ENCODE results near the gene AJUBA.
"Not testable (repeated sequence)": the region's sequence is repeated elsewhere in the genome, so short reads cannot be mapped to it uniquely, and the experiment has no call there.

AJUBA gene

DNA sequence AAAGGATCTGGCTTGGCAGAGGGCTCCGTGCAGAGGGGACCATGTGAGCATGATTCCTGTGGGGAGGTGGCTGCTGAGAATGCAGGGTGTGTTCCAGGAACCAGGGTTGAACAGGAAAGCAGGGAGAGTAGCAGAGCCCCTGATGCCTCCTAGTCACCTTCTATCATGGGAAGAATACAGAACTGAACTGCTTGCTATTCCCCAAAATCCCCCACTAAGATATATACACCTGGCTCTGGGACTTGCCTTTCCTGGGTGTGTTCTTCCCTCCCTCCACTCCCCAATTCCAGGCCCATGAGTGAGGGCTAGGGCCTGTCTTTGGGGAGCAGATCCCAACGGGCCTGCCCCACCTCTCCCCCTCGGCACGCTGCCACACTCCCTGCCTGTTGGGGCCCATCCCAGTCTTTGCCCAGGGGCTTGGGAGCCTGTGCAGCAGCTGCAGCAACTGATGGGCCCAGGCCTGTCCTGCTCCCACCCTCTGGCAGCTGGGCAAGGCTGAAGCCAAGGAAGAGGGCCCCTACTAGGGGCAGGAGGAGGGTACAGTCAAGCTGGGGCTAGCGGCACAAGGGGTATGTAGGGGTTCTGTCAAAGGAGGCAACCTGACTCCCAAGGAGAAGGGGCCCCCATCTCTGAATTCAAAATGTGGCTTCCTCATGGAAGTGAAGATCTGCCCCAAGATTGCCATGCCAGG, 3.2 kb downstream of the AJUBA start:
- no peak for FAIRE-seq

- no peak for FAIRE-seq
Measured at GRCh38 chr14:22978487-22978837, 3.9 kb downstream of the AJUBA start.

DNA sequence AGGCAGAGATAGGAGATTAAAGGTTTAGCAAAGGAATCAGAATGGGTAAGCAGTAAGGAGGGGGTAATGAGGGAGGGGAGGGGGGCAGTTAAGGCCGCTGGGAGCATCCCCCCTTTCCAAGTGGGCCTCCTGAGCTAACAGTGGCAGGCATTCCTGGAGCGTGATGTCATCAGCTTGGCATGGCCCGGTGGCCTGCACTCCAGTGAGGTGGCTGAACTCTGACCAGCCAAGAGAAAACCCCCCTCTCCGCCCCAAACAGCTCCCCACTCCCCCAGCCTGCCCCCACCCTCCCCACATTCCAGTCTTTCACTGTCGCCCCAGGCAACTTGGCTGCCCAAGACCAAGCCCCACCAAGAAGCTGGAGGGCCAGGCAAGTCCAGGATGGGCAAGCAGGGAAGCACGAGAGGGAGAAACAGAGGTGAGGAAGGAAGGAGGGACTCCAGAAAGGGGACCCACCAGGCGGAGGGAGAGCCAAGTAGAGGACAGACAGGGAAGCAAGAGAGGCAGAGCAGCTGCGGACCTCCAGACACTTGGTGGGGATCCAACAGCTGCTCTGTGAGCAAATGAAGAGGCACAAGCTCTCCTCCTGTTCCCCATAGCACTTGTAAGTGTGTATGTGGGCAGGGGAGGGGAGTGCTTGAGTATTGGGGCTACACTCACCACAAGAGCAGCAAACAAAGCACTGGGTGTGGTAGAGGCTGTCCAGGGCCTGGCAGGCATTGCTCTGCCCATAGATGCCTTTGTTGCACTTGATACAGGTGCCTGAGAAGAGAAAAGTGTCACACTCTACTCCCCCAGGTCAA, 4.5 kb downstream of the AJUBA start:
- FAIRE-seq = no peak

GRCh38 chr14:22977434-22977683, 5.0 kb downstream of the AJUBA start:
- FAIRE-seq = no peak

DNA sequence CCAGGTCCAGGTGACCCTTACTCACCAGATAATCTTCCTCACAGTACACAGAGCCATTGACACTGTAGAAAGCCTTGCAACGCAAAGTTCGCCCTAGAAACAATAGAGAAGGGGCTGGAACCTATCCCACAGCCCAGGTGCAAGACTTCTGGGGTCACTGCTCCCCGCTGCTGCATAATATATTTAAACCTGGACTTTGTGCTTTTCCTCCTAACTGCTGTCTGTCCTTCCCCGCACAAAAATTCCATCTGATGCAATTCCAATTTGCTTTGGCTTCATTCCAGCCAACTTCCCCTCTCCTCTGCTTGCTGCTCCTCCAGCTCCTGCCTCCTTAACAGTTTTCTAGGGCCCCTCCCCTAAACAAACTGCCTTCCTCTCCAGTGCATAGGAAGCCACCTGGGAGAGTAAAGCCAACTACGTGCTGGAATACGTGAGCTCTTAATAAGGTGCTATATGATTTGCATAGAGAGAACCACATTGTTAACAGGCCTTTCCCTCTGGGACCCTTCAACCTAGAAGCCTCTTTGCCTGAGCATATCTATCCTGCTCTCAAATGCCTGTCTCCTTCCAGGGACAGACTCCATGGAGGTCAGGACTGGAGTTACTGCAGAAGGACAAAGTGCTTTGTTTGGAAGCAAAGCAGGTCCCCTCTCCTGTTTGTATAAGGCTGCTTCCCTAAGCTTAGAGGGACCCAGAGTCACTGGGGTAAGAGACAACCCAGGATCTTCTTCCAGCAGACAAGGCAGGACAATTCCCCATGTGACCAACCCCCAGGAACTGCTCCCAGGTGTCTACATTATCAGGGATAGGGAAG, 5.5 kb downstream of the AJUBA start:
- no peak for FAIRE-seq

DNA sequence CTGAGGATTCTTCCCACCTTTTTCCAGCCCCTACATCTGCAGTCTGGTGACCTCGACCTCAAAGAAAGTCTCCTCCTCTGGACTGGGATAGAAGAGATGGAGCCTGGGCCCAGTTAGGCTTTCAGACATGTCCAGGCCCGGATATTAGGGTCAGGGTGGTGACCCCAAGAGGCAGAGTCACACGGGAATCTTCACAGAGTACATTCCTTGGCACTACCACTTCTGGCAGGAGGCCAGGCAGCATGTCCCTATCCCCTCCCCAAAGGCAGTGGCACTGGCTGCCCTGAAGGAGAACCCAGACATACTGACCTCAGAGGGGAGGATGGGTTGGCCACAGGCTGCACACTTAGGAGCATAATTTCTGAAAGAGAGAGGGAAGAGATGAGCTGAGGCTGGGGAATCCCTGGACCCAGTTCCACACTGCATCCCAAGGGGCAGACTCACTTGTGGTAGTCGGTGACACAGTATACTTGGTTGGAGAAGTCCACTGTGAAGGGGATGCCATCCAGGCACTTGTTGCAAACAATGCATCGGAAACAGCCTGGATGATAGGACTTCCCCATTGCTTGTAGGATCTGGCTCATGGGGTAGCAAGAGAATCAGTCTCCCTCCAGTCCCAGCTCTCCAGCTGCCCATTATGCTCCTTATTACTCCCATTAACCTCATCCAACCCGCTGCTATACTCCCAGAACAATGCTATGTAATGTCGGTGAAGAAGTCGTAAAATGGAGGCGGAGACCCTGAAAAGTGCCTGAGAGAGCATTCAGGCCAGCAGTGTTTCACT, 7.6 kb downstream of the AJUBA start:
- no peak for FAIRE-seq

GRCh38 chr14:22973217-22974032, 8.9 kb downstream of the AJUBA start:
- no peak for FAIRE-seq

GRCh38 chr14:22972313-22972930, 9.9 kb downstream of the AJUBA start:
- no peak for FAIRE-seq

GRCh38 chr14:22971152-22971551, 11.2 kb downstream of the AJUBA start:
- no peak for FAIRE-seq

DNA sequence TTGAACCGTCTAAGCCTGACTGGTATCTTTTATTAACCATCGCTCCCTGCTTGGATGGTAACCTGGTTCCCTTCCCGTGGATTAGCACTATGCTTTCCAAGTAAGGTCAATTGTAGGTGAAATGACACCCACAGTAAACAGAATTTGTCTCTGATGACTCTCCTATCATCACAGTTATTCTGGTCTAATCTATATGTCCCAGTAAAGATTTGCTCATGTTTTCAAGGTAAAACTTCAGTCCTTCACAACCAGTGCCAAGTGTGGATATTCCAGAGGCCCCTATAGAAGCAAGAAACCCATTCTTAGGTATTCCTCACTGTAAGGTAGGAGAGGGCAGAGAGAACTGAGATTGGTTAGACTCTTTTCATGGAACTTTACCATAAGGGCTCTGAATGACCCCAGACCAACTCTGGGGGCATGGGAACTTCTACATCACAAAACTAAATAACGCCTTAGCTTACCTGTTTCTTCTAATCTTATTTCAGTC, 15.5 kb downstream of the AJUBA start:
- FAIRE-seq = no peak

GRCh38 chr14:22965916-22966782, 16.2 kb downstream of the AJUBA start:
- not testable (repeated sequence) for FAIRE-seq

GRCh38 chr14:22962061-22962676, 20.2 kb downstream of the AJUBA start:
- FAIRE-seq = no peak

GRCh38 chr14:22955702-22956569, 26.4 kb downstream of the AJUBA start:
- FAIRE-seq = no peak

- no peak for FAIRE-seq
Measured at GRCh38 chr14:22952418-22952817, 29.9 kb downstream of the AJUBA start.

DNA sequence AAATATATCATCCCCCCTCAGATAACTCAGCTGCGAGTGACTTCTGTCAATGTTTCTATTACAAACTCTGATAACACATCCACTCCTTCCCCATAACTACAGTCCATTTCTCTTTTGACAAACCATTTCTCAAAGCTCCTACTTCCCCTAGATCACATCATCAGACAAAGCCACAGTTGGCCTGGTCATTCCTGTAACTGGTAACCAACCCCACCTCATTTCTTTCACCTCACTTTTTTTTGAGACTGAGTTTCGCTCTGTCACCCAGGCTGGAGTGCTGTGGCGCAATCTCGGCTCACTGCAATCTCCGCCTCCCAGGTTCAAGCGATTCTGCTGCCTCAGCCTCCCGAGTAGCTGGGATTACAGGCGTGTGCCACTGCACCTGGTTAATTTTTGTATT, 30.6 kb downstream of the AJUBA start:
- not testable (repeated sequence) for FAIRE-seq

GRCh38 chr14:22945642-22946041, 36.7 kb downstream of the AJUBA start:
- no peak for FAIRE-seq

DNA sequence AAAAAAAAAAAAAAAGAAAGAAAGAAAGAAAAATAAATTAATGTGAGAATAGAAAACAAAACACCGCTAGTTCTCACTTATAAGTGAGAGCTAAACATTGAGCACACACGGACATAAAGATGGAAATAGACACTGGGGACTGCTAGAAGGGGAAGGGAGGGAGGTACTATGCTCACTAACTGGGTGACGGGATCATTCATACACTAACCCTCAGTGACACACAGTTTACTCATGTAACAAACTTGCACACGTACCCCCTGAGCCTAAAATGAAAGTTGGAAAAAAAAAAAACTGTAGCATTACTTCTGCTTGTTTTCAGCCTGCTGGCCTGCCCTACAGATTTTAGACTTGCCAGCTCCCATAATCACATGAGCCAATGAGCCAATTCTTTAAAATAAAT, 42.7 kb downstream of the AJUBA start:
- no peak for FAIRE-seq

DNA sequence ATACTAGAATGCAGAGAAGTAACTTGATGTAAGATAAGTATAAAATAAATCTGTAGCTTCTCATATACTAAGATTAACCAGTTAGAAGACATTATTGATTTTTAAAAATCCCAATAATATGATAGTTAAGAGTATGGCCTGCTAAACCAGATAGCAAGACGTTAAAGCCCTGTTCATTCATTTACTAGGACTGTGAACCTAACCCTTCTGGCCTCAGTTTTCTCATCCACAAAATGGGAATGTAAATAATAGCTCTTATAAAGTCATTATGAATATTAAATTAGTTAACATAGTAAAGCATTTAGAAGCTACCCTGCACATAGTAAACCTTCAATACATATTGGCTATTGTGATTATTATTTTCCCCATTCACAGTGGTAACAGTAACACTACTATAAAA, 47.2 kb downstream of the AJUBA start:
- no peak for FAIRE-seq

DNA sequence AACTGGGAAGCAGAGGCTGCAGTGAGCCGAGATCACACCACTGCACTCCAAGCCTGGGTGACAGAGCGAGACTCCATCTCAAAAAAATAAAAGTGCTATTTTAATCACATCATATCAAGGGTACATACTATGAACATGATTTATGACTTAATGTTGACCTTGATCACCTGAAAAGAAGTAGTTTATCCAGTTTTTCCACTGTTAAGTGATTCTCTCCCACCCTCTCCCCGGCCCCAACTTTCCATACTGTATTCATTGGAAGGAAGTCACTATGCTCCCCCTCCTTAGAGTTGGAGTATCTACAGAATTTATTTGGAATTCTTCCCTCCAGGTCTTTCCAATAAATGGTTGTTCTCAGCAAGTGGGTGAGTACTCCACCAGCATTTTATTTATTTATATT, 50.2 kb downstream of the AJUBA start:
- FAIRE-seq = no peak

Measured in colon (tissue), 2 donors.